ENCODE measurements around the gene SEMA5B. TPM values are rescaled to one million over a fixed set of nuclear protein-coding genes. Genes with fewer than 3 reads are reported as not detected.

SEMA5B gene
- total RNA-seq, 6 donors from 2014 or later, result 0.33 to 0.71 (median 0.65) TPM; not detected in 2

- Histone ChIP-seq H3K9me3 (no peaks in the 10 kb centered on the region), H3K27me3 (peaks cover 0 to 14% (median 4%) of the 10 kb centered on the region in 4 donors), H3K4me1 (peaks cover 6 to 11% (median 7%) of the 10 kb centered on the region in 4 donors), H3K27ac (no peak overlapping the region), H3K36me3 (no peaks in the 10 kb centered on the region), H3K4me3 (no peak overlapping the region)
- 49 to 54% methylated on average over 5 of the region's 5 CpGs for WGBS, 2 donors
- TF ChIP-seq EP300 (IDR thresholded peaks at IDR 0.05) (no peak), POLR2A (IDR thresholded peaks at IDR 0.05) (no peak), POLR2AphosphoS5 (IDR thresholded peaks at IDR 0.05) (no peak), CTCF (IDR thresholded peaks at IDR 0.05) (no peak)
- ATAC-seq (ENCODE audit: low FRiP score in 2 of 2) (no peak), DNase-seq (peak in 1 of 2 donors; percentile 19)
Measured at GRCh38 chr3:122918576-122919290, 108.8 kb downstream of the SEMA5B start.

GRCh38 chr3:122917412-122917811 lies 110.2 kb downstream of the SEMA5B start:
- 87 to 90% methylated on average over 4 of the region's 4 CpGs for WGBS, 2 donors
- Histone ChIP-seq H3K27ac (no peak overlapping the region), H3K4me1 (peaks cover 6 to 19% (median 7%) of the 10 kb centered on the region in 4 donors), H3K4me3 (no peak overlapping the region), H3K27me3 (peaks cover 0 to 16% (median 7%) of the 10 kb centered on the region in 4 donors), H3K36me3 (no peaks in the 10 kb centered on the region), H3K9me3 (no peaks in the 10 kb centered on the region)
- TF ChIP-seq CTCF (IDR thresholded peaks at IDR 0.05), result no peak
- DNase-seq (no peak), ATAC-seq (ENCODE audit: low FRiP score in 2 of 2) (no peak)

DNA sequence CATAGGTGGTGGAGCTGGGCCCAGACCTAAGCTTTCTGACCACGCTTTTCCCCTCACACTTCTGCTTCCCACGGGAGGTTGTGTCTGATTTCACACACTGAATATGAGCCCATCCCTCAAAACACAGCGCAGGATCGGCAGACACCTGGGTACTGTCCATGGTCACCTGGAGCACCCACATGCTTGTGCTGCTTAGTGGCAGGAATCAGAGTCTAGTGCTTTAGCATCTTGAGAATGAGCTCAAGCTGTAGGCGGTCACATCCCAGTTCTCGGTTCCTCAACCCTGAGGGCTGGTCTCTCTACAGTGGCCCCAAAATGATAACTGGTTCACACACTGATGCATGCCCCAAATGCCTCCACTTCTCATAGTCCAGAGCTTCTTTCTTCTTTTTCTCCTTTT lies 111.0 kb downstream of the SEMA5B start:
- H3K36me3 ChIP-seq, result no peaks in the 10 kb centered on the region
- no peak overlapping the region for H3K27ac ChIP-seq
- H3K9me3 ChIP-seq, result no peaks in the 10 kb centered on the region
- no peak for ATAC-seq (ENCODE audit: low FRiP score in 2 of 2)
- H3K27me3 ChIP-seq, result peaks cover 0 to 11% (median 4%) of the 10 kb centered on the region in 4 donors
- no peak for DNase-seq
- WGBS, 2 donors, result 88% methylated on average over 6 of the region's 6 CpGs
- H3K4me1 ChIP-seq, result peaks cover 0 to 11% (median 0%) of the 10 kb centered on the region in 4 donors
- no peak overlapping the region for H3K4me3 ChIP-seq
- TF ChIP-seq CTCF (IDR thresholded peaks at IDR 0.05) (no peak), EP300 (IDR thresholded peaks at IDR 0.05) (no peak), POLR2AphosphoS5 (IDR thresholded peaks at IDR 0.05) (no peak), POLR2A (IDR thresholded peaks at IDR 0.05) (no peak)

GRCh38 chr3:122916084-122916483 lies 111.5 kb downstream of the SEMA5B start:
- ATAC-seq (ENCODE audit: low FRiP score in 2 of 2) (no peak), DNase-seq (no peak)
- 68 to 71% methylated on average over 4 of the region's 4 CpGs for WGBS, 2 donors
- H3K4me1 ChIP-seq, result peaks cover 0 to 10% (median 0%) of the 10 kb centered on the region in 4 donors
- no peak overlapping the region for H3K4me3 ChIP-seq
- no peak overlapping the region for H3K27ac ChIP-seq
- H3K36me3 ChIP-seq, result no peaks in the 10 kb centered on the region
- H3K27me3 ChIP-seq, result peaks cover 0 to 11% (median 4%) of the 10 kb centered on the region in 4 donors
- TF ChIP-seq POLR2AphosphoS5 (IDR thresholded peaks at IDR 0.05) (no peak), POLR2A (IDR thresholded peaks at IDR 0.05) (no peak), EP300 (IDR thresholded peaks at IDR 0.05) (no peak), CTCF (IDR thresholded peaks at IDR 0.05) (no peak)
- no peaks in the 10 kb centered on the region for H3K9me3 ChIP-seq
